22Rv1 (cell line): ENCODE data around the gene DUSP12.

Source experiments
- CTCF ChIP-seq: fragments of 450-650 bp; IDR thresholded peaks from 2 replicates; pipeline ENCODE4 v1.5.1; 2017; ENCODE audit warnings: mild to moderate bottlenecking
- ZFX ChIP-seq: fragments of 450-650 bp; IDR thresholded peaks from 2 replicates; pipeline ENCODE4 v1.6.1; 2017; ENCODE audit warnings: antibody characterized with exemption, borderline replicate concordance

GRCh38 chr1:161799792-161800191 is 50.2 kb downstream of the DUSP12 start:
- TF ChIP-seq CTCF (no peak), ZFX (no peak)
